Endometrial microvascular endothelial cells (primary cell): ENCODE data around the gene MED27. TPM values are rescaled to one million over a fixed set of nuclear protein-coding genes. Genes with fewer than 3 reads are reported as not detected.

Experiments
- in situ Hi-C: cut with HindIII; loops from 2 replicates; pipeline ENCODE4 v1.10.0; 2017; ENCODE audit warnings: low sequenced_read_pairs, low pct_unique_long_range_greater_than_20kb; ENCODE audit errors: inconsistent ontology term
- total RNA-seq: library from RNA; depleted of rRNA; stranded (reverse); fragments of >200 nt; gene quantifications from one replicate; pipeline ENCODE4 v1.2.3, GENCODE V29; 2015; ENCODE audit errors: inconsistent ontology term

Gene MED27
- total RNA-seq, 1 donor from 2014 or later = 47.5 TPM

GRCh38 chr9:131984564-131984963, 95.1 kb downstream of the MED27 start:
- in situ Hi-C loops = no loop called here

- in situ Hi-C loops = no loop called here
These were observed 96.9 kb downstream of the MED27 start for GRCh38 chr9:131982671-131983239.

- in situ Hi-C loops = no loop called here
These were observed 97.6 kb downstream of the MED27 start for GRCh38 chr9:131982102-131982501.

GRCh38 chr9:131981116-131981776, 98.4 kb downstream of the MED27 start:
- in situ Hi-C loops = no loop called here

GRCh38 chr9:131980267-131981016, 99.2 kb downstream of the MED27 start:
- in situ Hi-C loops = no loop called here

GRCh38 chr9:131977109-131977838, 102.4 kb downstream of the MED27 start:
- in situ Hi-C loops = no loop called here

- in situ Hi-C loops = no loop called here
These were observed 103.2 kb downstream of the MED27 start for GRCh38 chr9:131976157-131977108.

DNA sequence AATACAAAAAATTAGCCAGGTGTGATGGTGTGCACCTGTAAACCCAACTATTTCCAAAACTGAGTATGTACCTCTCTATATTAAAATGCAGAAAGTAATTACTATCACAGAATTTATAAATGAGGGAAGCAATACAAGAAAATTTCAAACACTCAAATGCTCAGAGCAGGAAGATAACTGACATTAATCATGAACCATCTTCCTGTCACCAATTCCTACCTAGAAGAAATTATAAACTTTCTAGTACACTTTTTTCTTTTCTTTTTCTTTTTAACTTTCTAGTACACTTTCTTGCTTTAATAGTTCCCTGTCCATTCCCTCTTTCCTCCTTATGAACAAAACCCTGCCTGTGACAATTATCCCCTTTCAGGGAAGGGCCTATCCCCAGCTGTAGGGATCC, 106.8 kb downstream of the MED27 start:
- in situ Hi-C loops = no loop called here

GRCh38 chr9:131971482-131972074, 108.1 kb downstream of the MED27 start:
- in situ Hi-C loops = no loop called here

- in situ Hi-C loops = no loop called here
These were observed 110.1 kb downstream of the MED27 start for GRCh38 chr9:131969469-131969989.

DNA sequence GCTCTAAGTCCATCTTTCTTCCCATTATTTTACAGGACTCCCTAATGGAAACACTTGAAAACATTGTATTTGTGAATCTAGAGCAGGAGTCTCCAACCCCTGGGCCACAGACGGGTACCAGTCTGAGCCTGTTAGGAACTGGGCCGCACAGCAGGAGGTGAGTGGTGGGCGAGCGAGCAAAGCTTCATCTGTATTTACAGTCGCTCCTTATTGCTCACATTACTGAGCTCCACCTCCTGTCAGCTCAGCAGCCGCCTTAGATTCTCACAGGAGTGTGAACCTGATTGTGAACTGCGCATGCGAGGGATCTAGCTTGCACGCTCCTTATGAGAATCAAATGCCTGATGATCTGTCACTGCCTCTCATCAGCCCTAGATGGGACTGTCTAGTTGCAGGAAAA, 111.0 kb downstream of the MED27 start:
- in situ Hi-C loops = no loop called here

GRCh38 chr9:131965841-131966240, 113.8 kb downstream of the MED27 start:
- in situ Hi-C loops = no loop called here

DNA sequence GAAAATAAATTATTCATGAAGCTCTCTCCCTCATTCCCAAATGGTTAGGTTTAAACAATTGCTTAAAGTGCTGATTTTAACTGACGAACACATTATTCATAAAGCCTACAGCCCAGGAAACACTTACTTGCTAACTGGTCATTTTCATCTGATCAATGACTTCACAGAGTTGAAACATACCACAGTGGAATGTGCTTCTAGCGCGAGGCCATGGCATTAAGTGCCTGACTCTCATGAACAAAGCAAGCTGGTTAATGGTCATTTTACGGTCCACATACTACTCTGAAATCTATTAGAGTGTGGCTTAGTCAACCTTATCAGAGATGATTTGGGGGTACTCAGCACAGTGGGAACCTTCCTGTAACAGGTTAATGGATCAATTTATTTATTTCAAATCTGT, 114.6 kb downstream of the MED27 start:
- in situ Hi-C loops = no loop called here

- in situ Hi-C loops = no loop called here
These were observed 116.3 kb downstream of the MED27 start for GRCh38 chr9:131963072-131964030.

GRCh38 chr9:131961496-131961880, 118.2 kb downstream of the MED27 start:
- in situ Hi-C loops = no loop called here

GRCh38 chr9:131960851-131961495, 118.7 kb downstream of the MED27 start:
- in situ Hi-C loops = no loop called here
